OCI-M1 (cell line): ENCODE results near the gene IQGAP1.
"Not testable (repeated sequence)": the region's sequence is repeated elsewhere in the genome, so short reads cannot be mapped to it uniquely, and the experiment has no call there.

ENCODE experiments used
- DNase-seq: peaks from one replicate; lab custom pipeline; 2025; lab: John Stamatoyannopoulos, UW

Gene IQGAP1, protein sequence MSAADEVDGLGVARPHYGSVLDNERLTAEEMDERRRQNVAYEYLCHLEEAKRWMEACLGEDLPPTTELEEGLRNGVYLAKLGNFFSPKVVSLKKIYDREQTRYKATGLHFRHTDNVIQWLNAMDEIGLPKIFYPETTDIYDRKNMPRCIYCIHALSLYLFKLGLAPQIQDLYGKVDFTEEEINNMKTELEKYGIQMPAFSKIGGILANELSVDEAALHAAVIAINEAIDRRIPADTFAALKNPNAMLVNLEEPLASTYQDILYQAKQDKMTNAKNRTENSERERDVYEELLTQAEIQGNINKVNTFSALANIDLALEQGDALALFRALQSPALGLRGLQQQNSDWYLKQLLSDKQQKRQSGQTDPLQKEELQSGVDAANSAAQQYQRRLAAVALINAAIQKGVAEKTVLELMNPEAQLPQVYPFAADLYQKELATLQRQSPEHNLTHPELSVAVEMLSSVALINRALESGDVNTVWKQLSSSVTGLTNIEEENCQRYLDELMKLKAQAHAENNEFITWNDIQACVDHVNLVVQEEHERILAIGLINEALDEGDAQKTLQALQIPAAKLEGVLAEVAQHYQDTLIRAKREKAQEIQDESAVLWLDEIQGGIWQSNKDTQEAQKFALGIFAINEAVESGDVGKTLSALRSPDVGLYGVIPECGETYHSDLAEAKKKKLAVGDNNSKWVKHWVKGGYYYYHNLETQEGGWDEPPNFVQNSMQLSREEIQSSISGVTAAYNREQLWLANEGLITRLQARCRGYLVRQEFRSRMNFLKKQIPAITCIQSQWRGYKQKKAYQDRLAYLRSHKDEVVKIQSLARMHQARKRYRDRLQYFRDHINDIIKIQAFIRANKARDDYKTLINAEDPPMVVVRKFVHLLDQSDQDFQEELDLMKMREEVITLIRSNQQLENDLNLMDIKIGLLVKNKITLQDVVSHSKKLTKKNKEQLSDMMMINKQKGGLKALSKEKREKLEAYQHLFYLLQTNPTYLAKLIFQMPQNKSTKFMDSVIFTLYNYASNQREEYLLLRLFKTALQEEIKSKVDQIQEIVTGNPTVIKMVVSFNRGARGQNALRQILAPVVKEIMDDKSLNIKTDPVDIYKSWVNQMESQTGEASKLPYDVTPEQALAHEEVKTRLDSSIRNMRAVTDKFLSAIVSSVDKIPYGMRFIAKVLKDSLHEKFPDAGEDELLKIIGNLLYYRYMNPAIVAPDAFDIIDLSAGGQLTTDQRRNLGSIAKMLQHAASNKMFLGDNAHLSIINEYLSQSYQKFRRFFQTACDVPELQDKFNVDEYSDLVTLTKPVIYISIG (N-terminal part only)

DNA sequence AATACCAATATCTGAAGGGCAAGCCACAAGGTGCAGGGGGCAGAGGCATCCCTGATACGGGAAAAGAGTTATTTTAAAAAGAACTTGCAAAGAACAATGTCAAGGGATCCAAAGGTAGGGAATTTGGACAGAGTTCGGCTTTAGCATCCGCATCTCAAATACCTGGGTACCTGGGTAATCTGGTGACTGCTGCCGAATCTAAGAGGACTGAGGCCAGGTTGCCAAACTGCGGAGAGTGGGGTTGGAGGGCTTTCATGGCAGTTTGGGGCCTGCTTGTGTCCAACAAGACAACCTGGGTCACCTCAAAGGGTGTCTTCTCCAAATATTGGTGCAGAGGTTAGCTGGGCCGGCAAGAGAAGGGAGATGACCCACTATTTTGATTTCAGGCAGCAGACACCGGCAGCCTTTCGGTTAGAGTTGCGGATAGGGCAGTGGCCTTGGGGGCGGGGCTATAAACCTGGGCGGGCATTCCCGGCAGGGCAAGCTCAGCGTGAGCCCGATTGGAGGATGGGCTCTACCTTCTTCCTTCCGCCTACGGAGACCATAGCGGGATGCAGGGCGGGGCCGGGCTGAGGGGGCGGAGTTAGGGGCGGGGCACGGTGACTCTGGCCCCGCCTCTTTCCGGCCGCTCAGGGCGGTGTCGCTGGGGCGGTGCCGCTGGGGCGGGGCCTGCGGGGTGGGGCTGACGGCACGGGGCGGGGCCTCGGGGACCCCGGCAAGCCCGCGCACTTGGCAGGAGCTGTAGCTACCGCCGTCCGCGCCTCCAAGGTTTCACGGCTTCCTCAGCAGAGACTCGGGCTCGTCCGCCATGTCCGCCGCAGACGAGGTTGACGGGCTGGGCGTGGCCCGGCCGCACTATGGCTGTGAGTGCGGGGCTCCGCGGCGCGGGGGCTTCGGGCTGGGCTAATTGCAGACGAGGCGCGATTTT lies at the start of gene IQGAP1:
IQGAP1 (plus strand) TSS at position 709 of the 928 bp plus-strand sequence; CDS start at position 809, 100 bp downstream.
- peak; percentile 98 for DNase-seq

DNA sequence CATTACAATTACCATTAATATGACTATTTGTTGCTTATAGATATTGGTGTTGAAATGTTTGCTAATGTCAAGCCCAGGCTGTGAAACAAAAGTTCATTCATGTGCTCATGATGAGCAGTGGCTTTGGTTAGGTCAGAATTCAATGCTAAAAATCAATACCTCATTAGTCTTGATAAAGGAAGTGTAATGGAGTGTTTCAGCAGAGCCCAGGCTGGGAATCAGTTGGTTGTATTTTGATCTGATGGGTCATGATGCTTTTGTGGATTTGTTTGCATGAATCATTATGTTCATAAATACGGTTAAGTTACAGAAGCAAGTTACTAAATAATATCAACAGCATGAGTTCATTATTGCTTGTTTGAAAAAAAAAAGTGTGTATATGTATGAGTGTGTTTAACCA lies 49.5 kb upstream of the IQGAP1 start:
- DNase-seq, result no peak

DNA sequence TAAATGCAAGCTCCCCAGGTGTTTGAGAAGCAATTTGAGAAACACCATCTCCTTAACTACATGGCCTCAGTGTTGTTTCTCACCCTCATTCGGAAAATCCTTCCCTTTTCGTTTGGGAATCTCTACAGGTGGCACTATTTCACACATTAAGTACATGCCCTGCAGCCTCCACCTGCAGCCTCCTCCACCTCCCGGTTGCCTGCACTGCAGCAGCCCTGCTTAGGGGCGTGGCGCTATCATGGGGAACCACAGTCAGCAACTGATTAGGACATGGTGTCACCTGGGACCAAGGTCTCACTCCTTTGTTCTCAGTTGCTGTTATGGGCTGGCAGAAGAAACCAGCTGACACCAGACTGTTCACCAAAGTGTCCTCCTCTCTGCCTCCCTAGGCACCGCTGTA lies 47.7 kb upstream of the IQGAP1 start:
- no peak for DNase-seq

DNA sequence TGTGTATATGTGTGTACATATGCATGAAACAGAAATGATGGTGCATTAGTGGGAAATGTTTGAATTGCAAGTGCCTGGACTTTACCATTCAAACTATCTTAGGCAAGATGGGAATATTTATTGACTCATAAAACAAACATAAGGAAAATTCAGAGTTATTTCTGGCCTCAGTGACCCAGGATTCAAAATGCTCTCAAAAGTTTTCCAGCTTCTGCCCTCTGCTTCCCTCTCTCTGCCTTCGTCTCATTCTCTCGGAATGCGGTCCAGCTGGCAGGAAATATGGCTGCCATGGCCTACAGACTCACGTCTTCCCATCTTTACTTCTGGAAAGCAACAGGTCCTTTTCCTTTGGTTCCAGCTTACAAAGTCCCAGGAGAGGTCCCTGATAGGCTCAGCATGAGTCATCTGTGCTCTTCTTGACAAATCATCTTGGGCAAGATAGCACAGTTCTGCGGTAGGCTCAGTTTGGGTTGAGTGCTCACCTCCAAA lies 44.7 kb upstream of the IQGAP1 start:
- DNase-seq, result no peak

DNA sequence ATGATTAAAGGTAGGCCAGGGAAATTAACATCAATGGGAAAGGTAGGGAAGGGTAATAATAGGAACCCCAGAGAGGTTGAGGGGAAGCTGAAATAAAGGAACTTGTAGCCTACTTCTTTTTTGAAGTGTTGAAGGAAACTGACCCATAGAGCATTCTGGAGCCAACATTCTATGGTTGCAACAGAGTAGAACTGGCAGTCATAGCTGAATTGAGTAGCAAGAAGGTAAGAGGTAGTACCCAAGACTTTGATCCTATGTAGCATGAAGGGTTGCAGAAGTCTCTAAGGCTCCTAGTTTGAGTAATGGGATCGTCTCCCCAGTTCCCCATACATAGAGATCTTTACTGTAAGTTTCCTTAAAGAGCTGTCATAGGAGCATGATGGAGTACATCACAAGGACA lies 43.4 kb upstream of the IQGAP1 start:
- no peak for DNase-seq

DNA sequence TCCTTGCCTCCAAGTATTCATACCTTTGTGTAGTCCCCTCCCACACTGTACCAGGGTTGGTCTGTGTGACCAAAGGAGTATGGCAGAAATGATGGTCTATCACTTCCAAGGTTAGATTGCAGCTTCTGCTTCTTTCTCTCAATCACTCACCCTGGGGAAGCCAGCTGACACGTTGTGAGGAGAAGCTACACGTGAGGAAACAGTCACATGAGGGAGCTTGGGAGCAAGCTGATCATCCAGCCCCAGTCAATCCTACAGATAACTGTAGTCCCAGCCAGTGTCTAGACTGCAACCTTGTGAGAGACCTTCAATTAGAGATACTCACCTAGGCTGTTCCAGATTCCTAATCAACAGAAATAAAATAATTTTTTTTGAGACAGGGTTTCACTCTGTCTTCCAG lies 42.2 kb upstream of the IQGAP1 start:
- DNase-seq, result peak; percentile 22

DNA sequence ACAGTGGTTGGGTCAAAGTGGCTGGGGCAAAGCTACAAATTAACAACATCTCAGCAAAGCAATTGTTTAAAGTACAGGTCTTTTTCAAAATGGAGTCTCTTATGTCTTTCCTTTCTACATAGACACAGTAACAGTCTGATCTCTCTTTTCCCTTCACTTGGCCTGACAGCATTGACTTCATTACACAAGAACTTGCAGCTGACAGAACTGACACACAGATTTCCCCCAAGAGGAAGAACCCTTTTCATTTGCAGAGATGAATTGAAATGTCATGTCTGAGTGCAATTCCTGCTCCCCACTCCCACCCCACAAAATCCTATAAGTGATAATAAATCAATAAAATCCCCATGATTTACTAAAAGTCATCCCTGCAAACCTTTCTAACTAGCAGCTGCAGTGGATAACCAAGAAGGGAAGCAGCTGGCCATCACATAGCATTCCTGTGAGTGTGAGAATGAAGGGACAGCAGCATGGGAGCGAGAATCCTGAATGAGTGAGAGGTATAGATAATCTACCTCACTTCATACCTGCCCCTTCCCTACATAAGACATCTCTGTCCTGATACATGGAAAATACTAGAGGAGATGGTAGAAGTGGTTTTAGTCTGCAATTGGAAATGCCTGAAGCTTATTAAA lies 40.5 kb upstream of the IQGAP1 start:
- not testable (repeated sequence) for DNase-seq

DNA sequence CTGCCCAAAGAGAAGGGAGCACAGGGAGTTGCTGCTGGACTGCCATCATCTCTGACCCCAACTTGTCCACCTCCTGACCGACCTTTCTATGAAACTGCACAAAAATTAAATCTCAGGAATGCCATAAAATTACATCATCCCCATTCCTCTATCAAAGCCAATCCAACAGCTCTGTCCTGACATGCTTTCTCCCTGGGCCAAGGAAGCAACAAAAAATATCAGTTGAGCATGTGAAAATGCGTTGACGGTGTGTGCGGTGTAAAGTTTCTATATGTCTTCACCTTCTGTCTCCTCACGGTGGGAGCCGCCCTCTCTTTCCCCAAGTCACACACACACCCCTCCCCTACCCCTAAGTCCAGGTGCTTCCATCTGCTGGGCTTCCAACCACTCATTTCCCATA lies 39.6 kb upstream of the IQGAP1 start:
- DNase-seq, result no peak

DNA sequence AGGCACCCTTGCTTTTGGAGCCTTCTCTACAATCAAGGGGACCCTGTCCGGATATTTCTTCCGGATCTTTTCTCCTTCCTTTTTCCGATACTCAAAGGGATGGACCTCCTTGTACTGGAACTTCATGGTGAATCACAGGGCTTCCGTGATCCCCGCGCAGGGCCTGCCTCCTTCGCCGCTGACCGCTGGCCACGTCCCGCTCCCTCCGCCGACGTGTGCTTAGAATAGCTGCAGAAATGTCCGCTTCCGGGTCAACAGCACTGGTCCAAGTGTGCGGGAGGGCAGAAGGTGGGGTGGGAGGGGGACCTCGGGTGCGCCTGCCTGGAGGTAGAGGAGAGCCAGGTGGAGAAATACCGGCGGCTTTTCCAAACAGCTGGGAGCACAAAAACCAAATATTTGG lies 39.0 kb upstream of the IQGAP1 start:
- DNase-seq, result no peak

DNA sequence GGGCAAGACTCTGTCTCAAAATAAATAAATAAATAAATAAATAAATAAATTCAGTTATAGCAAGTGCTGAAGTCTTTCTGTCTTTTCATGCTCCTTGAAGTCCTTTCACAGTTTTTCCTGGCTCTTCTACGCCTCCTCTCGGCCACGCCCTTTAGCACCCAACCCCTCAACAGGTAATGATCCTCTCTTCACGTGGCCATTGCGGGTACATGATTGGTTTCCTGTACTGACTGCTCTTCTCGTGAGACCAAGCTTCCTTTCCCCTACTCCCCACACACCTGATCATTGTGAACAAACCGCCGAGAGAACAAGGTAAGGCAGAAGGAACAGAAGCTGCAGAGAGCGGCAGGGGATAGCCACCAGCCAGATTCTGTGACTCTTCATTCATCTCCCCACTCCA lies 38.2 kb upstream of the IQGAP1 start:
- DNase-seq, result peak; percentile 5

DNA sequence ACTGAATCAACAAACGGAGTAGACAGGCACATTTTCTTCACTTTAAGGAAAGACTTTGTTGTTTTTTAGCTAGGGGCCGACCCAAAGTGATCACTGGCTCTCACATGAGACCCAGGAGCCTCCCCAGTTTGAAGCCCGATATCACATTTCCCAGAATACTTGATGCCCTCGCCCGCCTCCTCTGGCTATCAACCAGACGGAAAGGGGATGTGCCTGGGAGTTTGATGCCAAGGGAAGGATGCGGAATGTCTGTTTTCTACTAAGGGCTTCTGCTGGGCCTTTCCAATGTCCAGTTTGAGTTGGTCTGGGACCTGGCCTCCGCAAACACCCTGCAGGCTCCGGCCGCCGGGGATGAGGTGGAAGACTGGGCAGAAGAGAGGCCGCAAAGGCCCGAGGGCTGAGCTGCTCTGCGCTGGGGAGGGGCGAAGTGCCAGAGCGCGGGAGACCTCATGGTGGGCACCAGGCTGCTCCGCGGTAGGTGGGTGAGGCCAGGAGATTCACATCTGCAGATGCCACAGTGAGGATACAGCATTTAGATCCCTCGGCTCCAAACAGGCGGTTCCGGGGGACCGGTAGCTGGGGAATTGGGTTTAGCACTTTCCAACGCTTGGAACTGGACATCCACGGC lies 36.4 kb upstream of the IQGAP1 start:
- no peak for DNase-seq

DNA sequence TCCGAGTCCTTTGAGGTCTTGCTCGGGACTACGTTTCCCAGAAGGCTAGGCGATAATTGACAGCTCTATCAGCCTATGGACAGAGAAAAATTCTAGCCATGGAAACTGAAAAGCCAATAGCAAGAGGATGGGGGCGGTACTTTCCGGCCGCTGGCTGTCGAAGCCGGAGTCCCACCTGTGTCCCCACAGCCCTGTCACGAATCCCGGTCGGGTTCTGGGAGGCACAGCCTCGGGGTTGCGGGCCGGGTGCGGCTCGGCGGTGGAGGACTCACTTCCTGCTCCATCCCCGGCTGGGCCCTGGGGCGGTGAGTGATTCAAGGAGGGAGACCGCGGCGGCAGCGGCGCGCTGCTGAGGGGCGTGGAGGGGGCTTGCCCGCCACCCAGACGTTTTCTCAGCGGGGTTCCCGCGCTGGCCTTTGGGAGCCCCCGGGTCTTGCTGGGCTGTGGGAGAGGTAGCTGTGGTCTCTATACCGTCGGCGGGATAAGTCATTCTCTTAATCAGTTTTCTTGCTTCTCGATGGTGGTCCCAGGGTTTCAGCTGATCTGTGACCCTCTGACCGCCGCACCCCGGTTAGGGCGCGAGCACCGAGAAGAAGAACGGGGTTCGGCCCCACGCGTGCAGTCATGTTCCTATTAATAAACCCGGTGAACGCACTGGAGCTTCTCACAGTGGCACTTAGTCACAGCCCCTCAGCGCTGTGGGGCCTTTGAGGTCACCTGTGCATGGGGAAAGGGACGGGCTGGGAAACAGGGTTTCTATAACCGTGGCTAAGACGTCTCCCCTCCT lies 35.7 kb upstream of the IQGAP1 start, which contains the start of gene ZNF774:
ZNF774 (plus strand) TSS at position 178 of the 787 bp plus-strand sequence. CDS start 2,377 bp downstream, outside the sequence.
- DNase-seq, result peak; percentile 96

DNA sequence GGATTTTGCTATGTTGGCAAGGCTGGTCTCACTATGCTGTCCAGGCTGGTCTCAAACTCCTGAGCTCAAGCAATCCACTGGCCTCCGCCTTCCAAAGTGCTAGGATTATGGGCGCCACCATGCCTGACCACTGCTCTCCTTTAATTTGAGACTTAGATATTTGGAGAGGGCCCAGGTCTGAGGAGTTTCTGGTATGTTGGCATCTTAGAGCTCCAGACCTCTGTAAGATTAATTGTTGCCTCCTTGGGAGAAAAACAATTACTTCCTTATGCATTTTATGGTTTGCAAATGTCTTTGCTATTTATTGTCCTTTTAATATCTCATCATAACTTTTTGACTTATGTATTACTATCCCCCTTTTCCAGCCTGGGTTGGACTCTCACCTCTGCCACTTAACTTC lies 33.1 kb upstream of the IQGAP1 start:
- no peak for DNase-seq

DNA sequence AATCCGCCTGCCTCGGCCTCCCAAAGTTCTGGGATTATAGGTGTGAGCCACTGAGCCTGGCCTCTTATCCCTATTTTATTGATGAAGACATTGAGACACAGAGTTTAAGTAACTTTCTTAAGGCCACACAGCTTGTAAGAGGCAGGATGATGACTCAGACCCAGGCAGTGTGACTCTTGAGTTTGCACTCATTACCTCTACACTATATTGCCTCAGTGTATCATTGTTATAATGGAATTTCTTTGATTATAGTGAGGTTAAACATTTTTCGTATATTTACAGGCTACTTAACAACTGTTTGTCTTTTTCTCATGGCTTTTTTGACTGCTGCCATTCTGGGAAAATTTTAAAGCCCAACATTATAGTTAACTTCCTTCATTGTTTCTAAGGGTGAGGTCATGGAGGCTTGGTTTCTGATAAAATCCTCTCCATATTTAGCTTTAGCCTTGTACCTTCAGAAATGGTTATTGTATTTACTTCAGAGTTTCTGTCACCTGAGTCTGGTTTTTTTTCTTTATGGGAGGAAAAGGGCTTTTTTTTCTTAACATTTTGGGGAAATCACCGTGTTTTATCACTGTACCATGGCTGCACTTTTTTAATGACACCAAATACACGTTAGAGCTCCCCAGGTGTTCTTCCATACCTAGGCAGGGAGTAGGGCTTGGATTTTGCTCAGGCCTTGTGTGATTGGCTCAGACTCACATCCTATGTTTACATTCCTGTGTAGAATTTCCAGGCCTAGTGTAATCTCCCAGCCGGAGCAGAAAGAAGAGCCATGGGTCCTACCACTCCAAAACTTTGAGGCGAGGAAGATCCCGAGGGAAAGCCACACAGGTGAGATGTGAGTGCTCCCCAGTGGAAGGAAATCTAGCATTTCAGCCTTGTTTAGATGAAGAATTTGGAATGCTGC lies 29.7 kb upstream of the IQGAP1 start:
- DNase-seq, result peak; percentile 32

DNA sequence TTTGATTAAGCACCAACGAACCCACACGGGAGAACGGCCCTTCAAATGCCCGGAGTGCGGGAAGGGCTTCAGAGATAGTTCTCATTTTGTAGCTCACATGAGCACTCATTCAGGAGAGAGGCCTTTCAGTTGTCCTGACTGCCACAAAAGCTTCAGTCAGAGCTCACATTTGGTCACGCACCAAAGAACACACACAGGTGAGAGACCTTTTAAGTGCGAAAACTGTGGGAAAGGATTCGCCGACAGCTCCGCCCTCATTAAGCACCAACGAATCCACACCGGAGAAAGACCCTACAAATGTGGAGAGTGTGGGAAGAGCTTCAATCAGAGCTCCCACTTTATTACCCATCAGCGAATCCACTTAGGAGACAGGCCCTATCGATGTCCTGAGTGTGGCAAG lies 27.3 kb upstream of the IQGAP1 start:
- no peak for DNase-seq

DNA sequence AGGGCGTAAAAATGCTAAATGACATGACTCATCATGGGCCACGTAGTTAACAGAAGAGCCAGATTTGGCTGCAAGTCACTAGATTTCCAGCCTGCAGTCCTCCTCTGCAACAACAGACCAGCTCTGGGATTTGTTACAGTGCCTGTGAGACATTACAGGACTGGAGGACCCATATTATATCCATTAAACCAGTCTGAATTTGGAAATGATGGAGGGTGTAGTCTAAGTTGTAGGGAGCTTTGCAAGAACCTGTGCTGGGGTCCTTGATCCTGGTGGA lies 25.2 kb upstream of the IQGAP1 start:
- peak; percentile 26 for DNase-seq

DNA sequence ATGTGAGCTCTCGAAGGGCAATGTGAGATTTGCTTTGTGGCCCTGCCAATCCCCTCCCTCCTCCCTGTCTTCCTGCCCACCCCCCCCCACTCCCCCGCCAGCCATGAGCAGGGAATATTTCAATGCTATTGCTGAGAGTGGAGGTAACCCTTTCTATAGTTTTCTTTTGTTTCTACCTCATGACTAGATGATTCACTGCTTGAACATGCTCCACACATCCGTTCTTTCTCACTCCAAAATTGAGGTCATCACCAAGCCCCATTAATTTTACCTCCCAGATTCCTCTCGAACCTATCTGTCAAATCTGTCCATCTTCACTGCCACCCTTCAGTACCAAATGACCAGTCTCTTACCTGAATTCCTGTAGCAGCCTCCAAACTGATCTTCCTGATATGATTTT lies 23.8 kb upstream of the IQGAP1 start:
- DNase-seq, result no peak

DNA sequence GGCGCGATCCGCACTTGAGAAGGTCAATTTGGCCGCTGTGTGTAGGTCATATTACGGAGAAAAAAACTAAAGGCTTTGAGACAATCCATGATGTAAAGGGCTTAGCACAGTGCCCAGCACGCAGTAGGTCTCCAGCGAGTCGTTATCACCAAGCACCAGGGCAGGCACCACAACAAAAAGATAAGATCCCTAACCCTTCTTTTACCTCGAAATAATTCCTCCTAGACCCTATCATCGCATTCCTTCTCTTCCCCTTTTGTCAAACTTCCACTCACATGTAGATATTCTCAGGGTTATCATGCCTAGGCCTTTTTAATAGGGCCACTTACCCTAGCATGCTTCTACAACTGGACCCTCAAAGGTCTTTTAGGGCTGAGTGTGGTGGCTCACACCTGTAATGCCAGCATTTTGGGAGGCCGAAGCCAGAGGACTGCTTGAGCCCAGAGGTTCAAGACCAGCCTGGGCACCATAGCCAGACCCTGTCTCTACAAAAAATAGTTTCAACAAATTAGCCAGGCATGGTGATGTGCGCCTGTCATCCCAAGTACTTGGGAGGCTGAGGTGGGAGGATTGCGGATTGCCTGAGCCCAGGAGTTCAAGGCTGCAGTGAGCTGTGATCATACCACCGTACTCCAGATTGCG lies 22.5 kb upstream of the IQGAP1 start:
- DNase-seq, result peak; percentile 37
